ENCODE measurements around the gene RRBP1. TPM values are rescaled to one million over a fixed set of nuclear protein-coding genes. Genes with fewer than 3 reads are reported as not detected.

The RRBP1 gene
- total and polyA plus RNA-seq, 4 experiments from 2014 or later, result 0.63 to 33.7 (median 21.0) TPM

- intact Hi-C loops (cut with micrococcal nuclease), result no loop called here
- no peaks in the 10 kb centered on the region for H3K27me3 ChIP-seq (ENCODE audit: insufficient read depth, low read length)
- peaks cover 2 to 5% of the 10 kb centered on the region in 2 donors for H3K27me3 Mint-ChIP-seq
- ChIA-PET POLR2A (ENCODE audit: partially characterized antibody) (no interaction called here), CTCF (ENCODE audit: partially characterized antibody) (no interaction called here)
- no peak overlapping the region for H3K27ac Mint-ChIP-seq
- no peaks in the 10 kb centered on the region for H3K36me3 Mint-ChIP-seq
- no peaks in the 10 kb centered on the region for H3K4me1 Mint-ChIP-seq
- H3K9me3 Mint-ChIP-seq, result no peaks in the 10 kb centered on the region
- H3K4me3 ChIP-seq (ENCODE audit: low read length in 2 of 2), result no peak overlapping the region
- DNase-seq, result no peak
- H3K36me3 ChIP-seq (ENCODE audit: insufficient read depth, low read length), result no peaks in the 10 kb centered on the region
- no peak overlapping the region for H3K4me3 Mint-ChIP-seq
- no peaks in the 10 kb centered on the region for H3K4me1 ChIP-seq (ENCODE audit: insufficient read depth, low read length)
- H3K9me3 ChIP-seq (ENCODE audit: control insufficient read depth in 1 of 2, low read length in 2 of 2), result no peaks in the 10 kb centered on the region
- no peak overlapping the region for H3K27ac ChIP-seq (ENCODE audit: low read depth, low read length)
These were observed 32.6 kb upstream of the RRBP1 start for GRCh38 chr20:17714597-17714996.

- ChIA-PET POLR2A (ENCODE audit: partially characterized antibody) (no interaction called here), CTCF (ENCODE audit: partially characterized antibody) (no interaction called here)
- H3K4me3 ChIP-seq (ENCODE audit: low read length in 2 of 2), result no peak overlapping the region
- H3K9me3 ChIP-seq (ENCODE audit: control insufficient read depth in 1 of 2, low read length in 2 of 2), result no peaks in the 10 kb centered on the region
- Mint-ChIP-seq H3K36me3 (no peaks in the 10 kb centered on the region), H3K4me1 (no peaks in the 10 kb centered on the region), H3K27me3 (peaks cover 2 to 5% of the 10 kb centered on the region in 2 donors), H3K9me3 (no peaks in the 10 kb centered on the region), H3K4me3 (no peak overlapping the region), H3K27ac (peak overlapping the region in 1 of 7 donors; percentile 26)
- H3K27ac ChIP-seq (ENCODE audit: low read depth, low read length), result no peak overlapping the region
- no peaks in the 10 kb centered on the region for H3K27me3 ChIP-seq (ENCODE audit: insufficient read depth, low read length)
- no peaks in the 10 kb centered on the region for H3K36me3 ChIP-seq (ENCODE audit: insufficient read depth, low read length)
- DNase-seq, result no peak
- intact Hi-C loops (cut with micrococcal nuclease), result no loop called here
- no peaks in the 10 kb centered on the region for H3K4me1 ChIP-seq (ENCODE audit: insufficient read depth, low read length)
These were observed 30.7 kb upstream of the RRBP1 start for GRCh38 chr20:17712708-17713107.

GRCh38 chr20:17712201-17712600 lies 30.2 kb upstream of the RRBP1 start:
- Mint-ChIP-seq H3K27ac (no peak overlapping the region), H3K36me3 (no peaks in the 10 kb centered on the region), H3K9me3 (no peaks in the 10 kb centered on the region), H3K27me3 (peaks cover 3 to 5% of the 10 kb centered on the region in 2 donors), H3K4me1 (no peaks in the 10 kb centered on the region), H3K4me3 (no peak overlapping the region)
- H3K27ac ChIP-seq (ENCODE audit: low read depth, low read length), result no peak overlapping the region
- H3K4me3 ChIP-seq (ENCODE audit: low read length in 2 of 2), result no peak overlapping the region
- no peaks in the 10 kb centered on the region for H3K4me1 ChIP-seq (ENCODE audit: insufficient read depth, low read length)
- no peaks in the 10 kb centered on the region for H3K9me3 ChIP-seq (ENCODE audit: control insufficient read depth in 1 of 2, low read length in 2 of 2)
- no peaks in the 10 kb centered on the region for H3K27me3 ChIP-seq (ENCODE audit: insufficient read depth, low read length)
- ChIA-PET POLR2A (ENCODE audit: partially characterized antibody) (no interaction called here), CTCF (ENCODE audit: partially characterized antibody) (no interaction called here)
- intact Hi-C loops (cut with micrococcal nuclease), result no loop called here
- no peaks in the 10 kb centered on the region for H3K36me3 ChIP-seq (ENCODE audit: insufficient read depth, low read length)
- no peak for DNase-seq

- H3K4me1 Mint-ChIP-seq, result no peaks in the 10 kb centered on the region
- H3K27me3 Mint-ChIP-seq, result peaks cover 3 to 4% of the 10 kb centered on the region in 2 donors
- no peak overlapping the region for H3K4me3 ChIP-seq (ENCODE audit: low read length in 2 of 2)
- ChIA-PET CTCF (ENCODE audit: partially characterized antibody) (no interaction called here), POLR2A (ENCODE audit: partially characterized antibody) (no interaction called here)
- H3K36me3 Mint-ChIP-seq, result no peaks in the 10 kb centered on the region
- H3K27ac ChIP-seq (ENCODE audit: low read depth, low read length), result no peak overlapping the region
- no peaks in the 10 kb centered on the region for H3K9me3 ChIP-seq (ENCODE audit: control insufficient read depth in 1 of 2, low read length in 2 of 2)
- intact Hi-C loops (cut with micrococcal nuclease), result no loop called here
- no peaks in the 10 kb centered on the region for H3K4me1 ChIP-seq (ENCODE audit: insufficient read depth, low read length)
- H3K36me3 ChIP-seq (ENCODE audit: insufficient read depth, low read length), result no peaks in the 10 kb centered on the region
- DNase-seq, result no peak
- no peaks in the 10 kb centered on the region for H3K9me3 Mint-ChIP-seq
- H3K27ac Mint-ChIP-seq, result no peak overlapping the region
- no peak overlapping the region for H3K4me3 Mint-ChIP-seq
- no peaks in the 10 kb centered on the region for H3K27me3 ChIP-seq (ENCODE audit: insufficient read depth, low read length)
These were observed 29.2 kb upstream of the RRBP1 start for GRCh38 chr20:17711267-17711627.

- no peak for DNase-seq
- H3K27me3 Mint-ChIP-seq, result peaks cover 3 to 4% of the 10 kb centered on the region in 2 donors
- Histone ChIP-seq H3K27me3 (ENCODE audit: insufficient read depth, low read length) (no peaks in the 10 kb centered on the region), H3K36me3 (ENCODE audit: insufficient read depth, low read length) (no peaks in the 10 kb centered on the region), H3K9me3 (ENCODE audit: control insufficient read depth in 1 of 2, low read length in 2 of 2) (no peaks in the 10 kb centered on the region), H3K27ac (ENCODE audit: low read depth, low read length) (no peak overlapping the region), H3K4me1 (ENCODE audit: insufficient read depth, low read length) (no peaks in the 10 kb centered on the region), H3K4me3 (ENCODE audit: low read length in 2 of 2) (no peak overlapping the region)
- intact Hi-C loops (cut with micrococcal nuclease), result no loop called here
- no peaks in the 10 kb centered on the region for H3K9me3 Mint-ChIP-seq
- POLR2A ChIA-PET (ENCODE audit: partially characterized antibody), result no interaction called here
- H3K4me1 Mint-ChIP-seq, result no peaks in the 10 kb centered on the region
- no peaks in the 10 kb centered on the region for H3K36me3 Mint-ChIP-seq
- no peak overlapping the region for H3K4me3 Mint-ChIP-seq
- CTCF ChIA-PET (ENCODE audit: partially characterized antibody), result no interaction called here
- peak overlapping the region in 1 of 7 donors; percentile 58 for H3K27ac Mint-ChIP-seq
These were observed 28.6 kb upstream of the RRBP1 start for GRCh38 chr20:17710379-17711266.

GRCh38 chr20:17709361-17710293 lies 27.6 kb upstream of the RRBP1 start:
- no peak overlapping the region for H3K4me3 Mint-ChIP-seq
- intact Hi-C loops (cut with micrococcal nuclease), result no loop called here
- Histone ChIP-seq H3K27me3 (ENCODE audit: insufficient read depth, low read length) (no peaks in the 10 kb centered on the region), H3K9me3 (ENCODE audit: control insufficient read depth in 1 of 2, low read length in 2 of 2) (no peaks in the 10 kb centered on the region), H3K36me3 (ENCODE audit: insufficient read depth, low read length) (no peaks in the 10 kb centered on the region), H3K4me1 (ENCODE audit: insufficient read depth, low read length) (no peaks in the 10 kb centered on the region), H3K4me3 (ENCODE audit: low read length in 2 of 2) (no peak overlapping the region), H3K27ac (ENCODE audit: low read depth, low read length) (no peak overlapping the region)
- ChIA-PET POLR2A (ENCODE audit: partially characterized antibody) (no interaction called here), CTCF (ENCODE audit: partially characterized antibody) (no interaction called here)
- peaks cover 3 to 4% of the 10 kb centered on the region in 2 donors for H3K27me3 Mint-ChIP-seq
- no peak for DNase-seq
- peak overlapping the region in 1 of 7 donors; percentile 67 for H3K27ac Mint-ChIP-seq
- H3K9me3 Mint-ChIP-seq, result no peaks in the 10 kb centered on the region
- no peaks in the 10 kb centered on the region for H3K36me3 Mint-ChIP-seq
- no peaks in the 10 kb centered on the region for H3K4me1 Mint-ChIP-seq

- no peaks in the 10 kb centered on the region for H3K36me3 Mint-ChIP-seq
- no peak for DNase-seq
- Histone ChIP-seq H3K27me3 (ENCODE audit: insufficient read depth, low read length) (no peaks in the 10 kb centered on the region), H3K4me1 (ENCODE audit: insufficient read depth, low read length) (no peaks in the 10 kb centered on the region), H3K9me3 (ENCODE audit: control insufficient read depth in 1 of 2, low read length in 2 of 2) (no peaks in the 10 kb centered on the region), H3K4me3 (ENCODE audit: low read length in 2 of 2) (no peak overlapping the region), H3K36me3 (ENCODE audit: insufficient read depth, low read length) (no peaks in the 10 kb centered on the region), H3K27ac (ENCODE audit: low read depth, low read length) (no peak overlapping the region)
- CTCF ChIA-PET (ENCODE audit: partially characterized antibody), result no interaction called here
- POLR2A ChIA-PET (ENCODE audit: partially characterized antibody), result no interaction called here
- H3K9me3 Mint-ChIP-seq, result no peaks in the 10 kb centered on the region
- no peak overlapping the region for H3K4me3 Mint-ChIP-seq
- H3K27ac Mint-ChIP-seq, result peak overlapping the region in 1 of 7 donors; percentile 67
- H3K27me3 Mint-ChIP-seq, result peaks cover 3 to 4% of the 10 kb centered on the region in 2 donors
- H3K4me1 Mint-ChIP-seq, result no peaks in the 10 kb centered on the region
- intact Hi-C loops (cut with micrococcal nuclease), result no loop called here
These were observed 26.8 kb upstream of the RRBP1 start for GRCh38 chr20:17708675-17709360.

Data from CD4-positive, alpha-beta memory T cell (primary cell).